Medulla oblongata (tissue), 1 donor: ENCODE results near the gene SIK3.

Experiments
- DNase-seq: peaks from one replicate; pipeline ENCODE4 v3.0.0-alpha.2; 2015; ENCODE audit errors: extremely low spot score

SIK3 gene

DNA sequence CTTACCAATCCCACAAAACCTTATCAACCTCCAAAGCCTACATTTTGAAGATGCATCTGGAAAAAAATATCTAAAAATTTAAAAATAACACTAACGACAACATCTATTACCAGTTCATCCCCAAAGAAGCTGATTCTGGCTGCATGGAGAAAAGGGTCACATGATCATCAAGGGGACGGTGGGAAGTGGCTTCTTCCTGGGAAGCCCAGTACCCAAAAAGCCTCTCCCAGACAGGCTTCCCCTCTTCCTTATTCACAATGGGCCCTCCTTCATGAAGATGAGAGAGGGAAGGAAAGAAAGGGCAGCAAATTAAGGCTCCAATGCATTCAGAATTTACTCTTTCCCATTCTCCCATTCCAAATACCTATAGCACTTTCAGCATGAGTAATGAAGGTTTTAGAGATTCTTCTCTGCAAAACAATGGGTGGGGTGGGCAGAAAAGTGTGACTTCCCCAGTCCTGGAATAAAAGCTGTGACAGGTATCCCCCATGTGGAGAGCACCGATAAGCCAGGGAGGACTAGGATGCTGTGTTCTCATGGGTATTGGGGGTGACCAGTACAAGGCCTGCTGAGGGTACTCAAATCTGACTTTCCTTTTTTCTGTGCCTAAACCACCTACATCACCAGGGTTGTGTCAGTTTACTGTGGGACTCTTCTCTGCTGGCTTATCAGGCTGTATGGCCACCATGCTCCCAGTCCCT, 88.2 kb downstream of the SIK3 start:
- DNase-seq = no peak

DNA sequence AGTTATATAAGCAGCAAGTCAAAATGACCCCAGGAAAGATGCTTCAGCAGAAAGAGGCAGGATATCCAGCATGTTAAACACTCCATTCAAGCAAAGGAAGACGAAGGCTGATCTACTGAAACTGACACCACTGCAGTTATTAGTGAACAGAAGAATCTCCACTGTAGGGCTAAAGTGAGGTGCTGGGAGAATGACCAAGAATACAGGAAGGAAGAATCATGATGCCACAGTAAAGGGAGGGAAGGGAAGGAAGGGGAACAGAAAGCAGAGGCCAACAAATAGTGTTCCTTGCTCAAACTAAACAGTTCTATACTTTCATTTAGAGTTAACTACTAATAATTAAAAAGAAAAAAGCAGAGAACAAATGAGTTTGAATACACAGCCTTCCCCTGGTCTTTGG, 92.5 kb downstream of the SIK3 start:
- DNase-seq = peak; percentile 65

DNA sequence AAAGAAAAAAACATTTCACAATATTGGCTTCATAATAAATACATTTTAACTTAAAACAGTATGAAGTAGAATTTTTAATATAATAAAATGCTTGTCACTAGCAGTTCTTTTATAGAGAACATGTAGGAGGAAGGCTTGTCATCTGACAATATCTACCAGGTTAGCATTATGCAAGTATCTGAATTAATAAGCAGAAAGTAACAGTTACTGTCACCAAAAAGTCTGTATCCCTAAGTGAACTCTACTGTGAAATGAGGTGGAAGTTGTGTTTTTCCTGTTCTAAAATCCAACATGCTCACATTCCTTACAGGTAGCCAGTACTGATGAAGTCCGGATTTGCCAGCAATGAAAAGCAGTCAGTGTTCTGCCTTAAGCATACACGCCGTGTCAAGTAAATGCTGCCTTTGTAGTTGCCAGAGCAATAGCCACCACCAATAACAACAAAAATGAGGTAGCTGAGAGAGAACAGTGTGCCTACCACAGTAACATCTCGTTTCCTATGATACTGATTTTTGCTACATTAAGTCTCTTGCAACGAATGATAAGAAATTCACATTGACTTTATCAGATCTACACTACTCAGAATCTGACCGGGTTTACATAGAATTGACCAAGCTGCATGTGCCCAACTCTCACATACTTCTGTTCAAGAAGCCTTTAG, 95.5 kb downstream of the SIK3 start:
- no peak for DNase-seq

DNA sequence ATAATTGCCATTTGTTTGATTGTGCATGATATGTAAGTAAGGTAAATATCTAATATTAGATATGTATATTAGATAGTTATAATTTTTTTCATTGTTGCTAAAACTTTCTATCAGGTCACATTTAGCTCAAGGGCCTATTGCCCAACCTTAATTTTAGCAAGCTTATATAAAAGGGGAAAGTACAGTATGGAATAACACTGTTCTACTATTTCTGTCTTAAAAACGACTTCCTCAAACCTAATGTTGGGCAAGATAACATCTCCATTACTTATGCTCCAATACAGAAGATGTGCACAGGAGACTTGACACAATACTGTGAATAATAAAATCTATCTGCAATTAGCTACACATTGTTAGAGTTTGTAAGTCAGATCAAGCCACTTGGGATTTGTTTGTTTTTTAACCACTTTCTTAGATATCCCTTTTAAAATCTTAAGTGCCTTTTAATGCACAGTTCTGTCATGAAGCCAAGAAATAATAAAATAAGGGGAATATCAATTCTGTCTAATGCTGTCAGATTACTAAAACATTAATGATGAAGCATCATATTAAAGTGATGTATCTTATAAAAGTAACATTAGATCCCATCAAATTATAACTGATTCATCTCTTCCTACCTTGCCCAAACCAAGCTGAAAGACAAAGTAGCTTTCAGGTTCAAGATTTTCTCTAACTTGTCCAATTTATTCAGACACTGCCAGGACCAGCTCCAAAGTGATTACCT, 98.1 kb downstream of the SIK3 start:
- no peak for DNase-seq

DNA sequence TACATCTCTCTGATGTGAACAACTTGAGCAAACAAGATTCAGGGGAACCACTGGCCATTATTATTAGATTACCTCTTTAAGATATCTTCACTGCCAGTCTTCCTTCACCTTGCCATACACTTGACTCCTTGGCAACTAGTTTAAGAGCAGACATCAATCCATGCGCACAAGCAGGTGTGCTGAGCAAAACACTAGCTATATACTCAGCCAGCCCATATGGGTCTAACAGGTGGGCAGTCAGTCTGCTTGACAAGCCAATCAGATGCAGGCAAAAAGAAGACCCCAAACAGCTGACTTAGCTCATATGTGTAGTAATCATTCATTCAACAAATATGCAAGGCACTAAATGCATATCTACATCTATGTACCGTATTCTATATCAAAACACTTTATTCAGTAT, 101.2 kb downstream of the SIK3 start:
- DNase-seq = no peak

DNA sequence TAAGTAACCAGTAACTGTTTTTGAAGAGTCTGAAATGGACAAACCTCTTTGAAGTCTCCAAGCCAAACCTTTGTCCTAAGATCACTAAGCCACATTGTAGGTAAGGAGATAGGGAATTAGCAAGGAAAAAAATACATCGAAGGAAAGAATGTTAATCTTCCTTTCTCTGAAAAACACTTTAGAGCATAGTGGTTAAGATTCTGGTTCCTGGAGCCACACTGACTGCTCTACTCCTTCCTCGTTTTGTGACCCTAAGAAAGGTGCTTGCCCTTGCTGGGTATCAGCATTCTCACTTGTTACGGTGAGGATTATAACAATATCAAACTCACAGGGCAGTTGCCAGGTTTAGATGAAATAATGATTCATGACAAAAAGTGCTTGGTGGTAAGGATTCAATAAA, 104.0 kb downstream of the SIK3 start:
- DNase-seq = no peak

DNA sequence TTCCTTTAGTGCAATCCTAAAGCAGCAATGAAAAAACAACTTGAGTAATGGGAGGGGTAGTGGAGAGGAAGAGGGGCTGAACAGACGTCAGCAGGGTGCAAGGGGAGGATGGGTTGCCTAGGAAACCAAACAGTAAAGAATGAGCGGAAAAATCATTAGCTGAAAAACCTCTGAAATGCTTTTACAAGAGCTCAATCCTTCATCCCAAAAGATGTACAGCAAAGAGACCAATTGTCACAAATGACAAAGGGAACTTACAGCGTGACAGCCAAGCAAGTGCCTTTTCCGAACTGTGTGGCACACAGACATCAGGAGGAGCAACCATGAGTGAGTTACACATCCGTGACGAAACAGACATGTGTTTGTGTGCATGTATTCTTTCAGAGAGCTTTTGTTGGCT, 104.6 kb downstream of the SIK3 start:
- peak; percentile 84 for DNase-seq

DNA sequence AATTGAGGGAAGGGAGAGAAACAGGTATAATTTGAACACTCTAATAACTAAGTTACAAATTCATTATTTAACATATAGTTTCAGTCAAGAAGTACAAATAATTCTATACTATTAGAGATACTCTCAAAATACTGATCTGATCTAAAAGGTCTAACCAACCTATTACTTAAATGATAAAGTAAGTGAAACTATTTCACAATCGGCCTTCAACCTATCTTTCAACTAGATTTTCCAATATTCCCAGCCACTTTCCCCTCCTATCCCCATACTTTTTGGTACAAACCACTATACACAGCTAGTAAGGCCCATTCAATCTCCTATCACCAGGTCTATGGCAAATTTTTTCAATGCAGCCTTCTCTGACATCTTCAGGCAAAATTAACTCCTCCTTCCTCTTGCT, 106.7 kb downstream of the SIK3 start:
- no peak for DNase-seq

DNA sequence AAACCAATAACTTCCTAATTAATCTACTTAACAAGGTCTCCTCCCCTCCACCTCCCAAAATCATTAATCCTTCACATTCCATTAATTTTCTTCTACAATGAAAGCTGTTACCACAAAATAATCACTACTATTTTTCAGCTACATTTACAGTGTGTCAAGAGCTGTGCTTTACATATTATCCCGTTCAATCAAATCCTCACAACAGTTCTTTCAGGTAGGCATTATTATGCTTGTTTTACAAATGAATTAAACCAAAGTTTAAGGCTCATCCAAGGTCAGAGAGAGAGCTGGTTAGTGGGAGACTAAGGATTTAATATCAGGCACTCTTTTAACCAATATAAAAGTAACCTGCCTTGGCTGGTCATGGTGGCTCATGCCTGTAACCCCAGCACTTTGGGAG, 107.4 kb downstream of the SIK3 start:
- DNase-seq = no peak

DNA sequence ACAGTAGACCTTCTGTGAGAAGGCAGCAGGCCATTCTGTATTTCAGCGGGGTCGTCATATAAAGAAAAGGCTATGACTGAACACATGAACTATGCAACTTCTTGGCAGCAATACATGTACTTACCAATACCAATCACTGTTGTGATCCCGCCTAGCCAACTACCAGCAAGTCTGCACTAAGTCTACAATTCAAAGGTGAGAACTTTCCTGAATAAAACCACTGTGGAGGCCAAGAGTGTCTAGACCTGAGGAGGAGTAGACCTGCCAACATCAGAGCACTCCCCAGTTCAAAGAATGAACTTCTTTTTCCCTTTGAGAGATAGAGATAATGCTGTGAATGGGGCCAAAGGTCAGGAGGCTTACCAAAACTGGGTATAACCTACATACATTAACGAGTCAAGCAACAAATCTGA, 108.2 kb downstream of the SIK3 start:
- DNase-seq = no peak

DNA sequence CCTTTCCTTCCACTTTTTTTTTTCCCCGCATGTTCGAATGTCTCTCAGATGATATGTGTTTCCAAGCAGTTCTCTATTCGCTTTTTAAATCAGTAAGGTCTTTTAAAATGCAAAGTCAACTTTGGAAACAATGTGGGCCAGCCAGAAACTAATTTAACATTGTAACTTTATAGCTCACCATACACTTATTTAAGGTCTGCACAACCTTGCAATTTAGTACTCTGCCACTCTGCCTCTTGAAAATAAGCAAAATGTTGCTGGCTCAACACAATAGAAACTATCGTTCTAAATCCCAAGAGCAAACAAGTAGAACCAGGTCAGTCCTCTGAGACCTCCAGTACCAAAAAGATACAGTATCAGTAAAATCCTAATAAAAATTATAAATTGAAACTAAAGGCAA, 109.0 kb downstream of the SIK3 start:
- DNase-seq = no peak

DNA sequence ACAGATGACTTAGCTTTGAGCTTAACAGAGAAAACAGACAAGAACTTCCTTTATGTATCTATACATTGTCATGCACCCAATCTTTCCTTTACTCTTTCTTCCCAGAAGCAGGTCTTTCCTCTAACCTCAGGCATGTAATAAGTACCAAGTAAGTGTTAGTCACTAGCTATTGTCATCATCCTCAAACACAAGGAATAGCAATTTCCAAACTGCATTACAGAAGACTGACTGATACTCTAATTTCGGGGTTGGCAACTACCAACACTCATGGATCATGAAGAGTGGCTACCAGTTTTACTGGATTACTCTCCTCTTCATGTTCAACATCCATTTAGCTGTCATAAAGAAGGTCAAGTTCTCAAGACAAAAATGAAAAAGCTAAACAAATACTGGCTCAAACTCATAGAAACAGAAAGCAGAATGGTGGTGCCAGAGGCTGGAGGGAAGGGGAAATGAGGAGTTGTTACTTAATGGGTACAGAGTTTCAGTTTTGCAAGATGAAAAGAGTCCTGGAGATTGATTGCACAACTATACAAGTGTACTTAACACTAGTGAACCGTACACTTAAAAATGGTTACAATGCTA, 111.6 kb downstream of the SIK3 start:
- DNase-seq = peak; percentile 72

DNA sequence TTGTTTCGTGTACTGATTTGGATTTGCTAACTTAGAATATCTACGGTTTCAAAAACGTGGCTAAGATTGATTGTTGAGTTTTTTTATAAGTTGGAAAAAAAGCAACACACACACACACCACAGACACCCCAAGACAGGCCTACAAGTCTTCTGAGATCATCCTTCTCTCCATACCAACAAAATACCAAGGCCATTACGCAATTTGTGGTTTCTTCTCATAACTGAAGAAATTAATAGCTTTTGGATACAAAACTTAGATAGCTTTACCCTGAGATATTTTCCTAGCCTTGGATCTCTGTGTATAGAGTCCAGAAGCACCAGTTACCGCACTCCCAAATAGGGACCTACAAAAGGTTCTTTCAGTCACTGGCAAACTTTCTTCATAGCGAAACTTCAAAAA, 113.6 kb downstream of the SIK3 start:
- DNase-seq = no peak

DNA sequence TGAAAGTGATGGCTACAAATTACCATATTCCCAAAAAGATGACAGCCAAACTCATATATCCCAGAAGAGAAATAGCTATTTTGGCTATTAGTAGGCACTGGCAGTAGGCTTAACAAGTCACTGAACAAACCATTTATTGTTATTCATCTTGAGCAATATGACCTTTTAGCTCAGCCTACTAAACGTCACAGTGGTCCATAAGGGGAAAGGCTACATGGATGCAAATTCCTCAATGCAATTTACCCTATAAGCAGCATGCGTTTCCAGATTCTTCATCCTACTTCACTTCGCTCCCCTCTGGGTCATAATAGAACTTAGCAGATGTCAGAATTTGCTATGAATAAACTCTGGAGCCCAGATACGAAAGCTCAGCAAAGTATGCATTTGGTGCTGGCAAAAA, 114.0 kb downstream of the SIK3 start:
- DNase-seq = no peak

DNA sequence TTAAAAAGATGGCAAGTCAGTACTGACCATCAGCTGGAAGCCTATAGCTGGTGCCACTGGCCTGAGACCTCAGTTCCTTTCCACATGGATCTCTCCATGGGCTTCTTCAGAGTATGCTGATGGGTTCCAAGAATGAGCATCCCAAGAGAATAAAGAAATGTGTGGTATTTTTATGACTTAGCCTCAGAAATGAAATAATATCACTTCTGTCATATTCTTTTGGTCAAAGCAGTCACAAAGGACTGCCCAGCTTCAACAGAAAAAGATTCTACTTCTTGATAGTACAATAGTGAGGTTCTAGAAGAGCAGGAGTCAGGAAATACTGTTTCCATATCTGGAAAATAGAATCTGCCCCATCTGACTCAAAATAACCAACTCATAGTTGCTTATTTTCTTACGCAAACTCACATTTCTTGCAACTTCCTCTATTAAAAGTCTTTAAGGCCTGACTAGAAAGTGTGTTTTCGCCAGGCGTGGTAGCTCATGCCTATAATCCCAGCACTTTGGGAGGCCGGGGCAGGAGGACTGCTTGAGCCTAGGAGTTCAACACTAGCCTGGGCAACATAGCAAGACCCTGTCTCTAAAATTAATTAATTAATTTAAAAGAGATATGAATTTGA, 116.9 kb downstream of the SIK3 start:
- no peak for DNase-seq

DNA sequence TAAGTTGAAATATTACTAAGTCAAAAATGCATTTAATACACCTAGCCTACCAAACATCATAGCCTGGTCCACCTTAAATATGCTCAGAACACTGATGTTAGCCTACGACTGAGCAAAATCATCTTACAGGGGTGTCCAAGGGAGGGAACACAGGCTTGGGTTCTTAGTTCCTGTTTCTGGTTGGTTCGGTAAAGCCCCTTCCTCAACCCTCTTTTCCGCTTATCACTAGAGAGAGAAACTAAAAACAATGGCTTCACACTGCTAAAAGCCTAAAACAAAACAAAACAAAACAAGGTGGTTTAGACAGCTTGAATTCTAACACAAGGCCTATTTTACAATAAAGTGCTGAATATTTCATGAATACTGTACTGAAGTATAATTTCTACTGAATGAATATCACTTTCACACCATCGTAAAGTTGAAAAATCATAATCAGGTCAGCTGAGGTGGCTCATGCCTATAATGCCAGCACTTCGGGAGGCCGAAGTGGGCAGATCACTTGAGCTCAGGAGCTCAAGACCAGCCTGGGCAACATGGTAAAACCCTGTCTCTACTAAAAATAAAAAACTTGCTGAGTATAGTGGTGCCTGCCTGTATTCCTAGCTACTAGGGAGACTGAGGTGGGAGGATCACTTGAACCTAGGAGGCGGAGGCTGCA, 118.0 kb downstream of the SIK3 start:
- no peak for DNase-seq

DNA sequence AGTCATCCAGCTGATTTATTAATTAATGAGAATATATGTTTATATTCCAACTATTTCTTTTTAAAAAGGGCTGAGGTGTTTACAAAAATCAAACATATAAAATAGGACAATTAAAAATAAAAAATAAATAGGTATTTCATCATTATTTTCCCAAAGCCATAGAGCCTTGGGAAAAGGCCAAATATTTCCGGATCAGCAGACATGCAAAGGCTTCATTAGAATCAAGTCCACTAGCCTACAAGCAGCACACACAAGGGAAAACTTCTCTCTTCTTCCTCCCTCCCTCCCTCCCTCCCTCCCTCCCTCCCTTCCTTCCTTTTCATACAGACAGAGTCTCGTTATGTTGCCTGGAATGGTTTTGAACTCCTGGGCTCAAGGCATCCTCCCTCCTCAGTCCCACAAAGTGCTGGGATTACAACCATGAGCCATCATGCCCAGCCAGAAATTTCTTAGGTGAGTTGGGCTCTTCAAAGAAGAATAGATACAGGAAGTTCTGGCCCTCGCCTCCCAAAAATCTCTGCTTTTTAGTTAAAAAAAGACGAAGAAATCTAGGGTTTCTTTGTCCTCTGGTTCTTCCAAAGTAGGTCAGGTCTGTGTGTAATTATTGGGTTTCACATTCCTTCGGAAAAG, 121.2 kb downstream of the SIK3 start:
- DNase-seq = peak; percentile 42

DNA sequence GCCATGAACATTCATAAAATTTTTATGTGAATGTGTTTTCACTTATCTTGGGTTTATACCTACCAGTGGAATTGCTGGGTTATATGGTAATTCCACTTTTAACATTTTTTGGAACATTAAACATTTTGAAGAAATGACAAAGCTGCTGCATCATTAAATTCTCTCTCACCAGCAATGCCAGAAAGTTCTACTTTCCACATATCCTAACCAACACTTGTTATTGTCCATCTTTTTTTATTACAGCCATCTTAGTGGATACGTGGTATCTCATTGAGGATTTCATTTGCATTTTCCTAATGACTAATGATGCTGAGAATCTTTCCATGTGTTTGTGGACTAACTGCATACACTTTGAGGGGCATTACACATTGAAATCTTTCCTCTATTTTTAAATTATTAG, 122.6 kb downstream of the SIK3 start:
- no peak for DNase-seq

DNA sequence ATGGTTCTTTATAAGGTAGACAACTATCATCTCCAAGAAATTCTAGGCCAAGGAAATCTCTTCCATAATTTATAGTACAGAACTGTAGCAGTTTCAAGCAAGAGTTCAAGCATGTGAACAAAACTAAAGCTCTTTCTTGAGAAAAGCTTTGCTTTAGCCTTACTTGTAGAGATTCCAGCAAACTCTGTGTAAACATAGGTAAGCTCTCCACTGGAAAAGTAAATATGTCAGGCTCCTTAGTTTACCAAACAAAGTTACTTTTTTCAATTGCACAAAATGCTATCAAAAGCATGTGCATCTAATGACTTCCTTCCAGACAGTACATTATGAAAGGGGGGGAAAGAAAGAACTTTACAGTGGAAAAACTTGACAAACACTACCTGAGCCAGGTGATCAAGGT, 125.0 kb downstream of the SIK3 start:
- DNase-seq = no peak

DNA sequence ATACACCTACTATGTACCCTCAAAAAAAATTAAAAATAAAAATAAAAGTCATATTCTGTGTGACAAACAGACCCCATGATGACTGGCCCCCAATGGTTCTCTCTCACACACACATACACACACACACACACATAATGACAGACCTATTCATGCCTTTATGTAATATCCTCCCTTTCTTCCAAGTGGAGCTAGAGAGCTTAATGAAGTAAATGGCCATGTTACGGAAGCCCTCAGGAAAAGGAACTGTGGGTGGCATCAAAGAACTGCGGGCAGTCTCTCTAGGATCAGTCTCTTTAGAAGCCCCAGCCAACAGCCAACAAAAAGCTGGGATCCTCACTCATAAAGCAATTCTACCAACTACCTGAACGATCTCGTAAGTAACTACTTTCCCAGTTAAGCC, 125.5 kb downstream of the SIK3 start:
- DNase-seq = peak; percentile 72
